Suprapubic skin (tissue), 4 donors: ENCODE data around the gene EXPH5.

ENCODE experiments used
- EP300 ChIP-seq: sonication (generic); formaldehyde crosslinking; IDR thresholded peaks from one replicate; pipeline ENCODE4 v1.6.1; 2017; ENCODE audit warnings: antibody characterized with exemption
- POLR2A ChIP-seq, 2 donors: fragments of 450-650 bp; IDR thresholded peaks; one replicate each; pipeline ENCODE4 v1.6.1; 2017; ENCODE audit warnings: antibody characterized with exemption in 2 of 2, mild to moderate bottlenecking in 2 of 2, moderate library complexity in 2 of 2
- POLR2AphosphoS5 ChIP-seq, 3 donors: sonication (generic); formaldehyde crosslinking; IDR thresholded peaks; one replicate each; pipeline ENCODE4 v1.6.1; 2017; ENCODE audit warnings: antibody characterized with exemption in 3 of 3
- TF ChIP-seq, protein P1 (sequence below), 2 donors: fragments of 200-600 bp in 1 of 2; fragments of 450-650 bp in 1 of 2; sonication (generic) in 1 of 2; IDR thresholded peaks; one replicate each; pipeline ENCODE4 v1.5.1; 2016 to 2019; ENCODE audit warnings: antibody characterized with exemption in 2 of 2, mild to moderate bottlenecking in 1 of 2, moderate library complexity in 1 of 2

DNA sequence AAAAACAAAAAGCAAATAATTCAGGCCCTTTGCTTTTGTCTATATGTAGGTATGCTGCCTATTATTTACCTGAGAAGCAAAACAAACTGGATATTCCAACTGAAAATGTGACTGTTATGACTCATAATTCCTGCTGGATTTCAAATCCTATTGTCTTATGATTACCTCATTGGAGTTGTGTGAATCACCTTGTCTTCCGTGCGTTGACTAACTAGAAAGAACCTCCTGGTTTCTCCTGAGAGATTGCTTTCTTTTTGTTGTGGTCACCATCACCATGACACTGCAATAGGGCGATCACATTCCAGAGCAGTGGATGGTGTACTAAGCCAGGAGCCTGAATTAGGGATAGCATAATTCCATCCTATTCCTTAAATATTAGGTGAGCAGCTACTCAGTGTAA, 23.0 kb upstream of the EXPH5 start:
- TF ChIP-seq, protein P1, sequence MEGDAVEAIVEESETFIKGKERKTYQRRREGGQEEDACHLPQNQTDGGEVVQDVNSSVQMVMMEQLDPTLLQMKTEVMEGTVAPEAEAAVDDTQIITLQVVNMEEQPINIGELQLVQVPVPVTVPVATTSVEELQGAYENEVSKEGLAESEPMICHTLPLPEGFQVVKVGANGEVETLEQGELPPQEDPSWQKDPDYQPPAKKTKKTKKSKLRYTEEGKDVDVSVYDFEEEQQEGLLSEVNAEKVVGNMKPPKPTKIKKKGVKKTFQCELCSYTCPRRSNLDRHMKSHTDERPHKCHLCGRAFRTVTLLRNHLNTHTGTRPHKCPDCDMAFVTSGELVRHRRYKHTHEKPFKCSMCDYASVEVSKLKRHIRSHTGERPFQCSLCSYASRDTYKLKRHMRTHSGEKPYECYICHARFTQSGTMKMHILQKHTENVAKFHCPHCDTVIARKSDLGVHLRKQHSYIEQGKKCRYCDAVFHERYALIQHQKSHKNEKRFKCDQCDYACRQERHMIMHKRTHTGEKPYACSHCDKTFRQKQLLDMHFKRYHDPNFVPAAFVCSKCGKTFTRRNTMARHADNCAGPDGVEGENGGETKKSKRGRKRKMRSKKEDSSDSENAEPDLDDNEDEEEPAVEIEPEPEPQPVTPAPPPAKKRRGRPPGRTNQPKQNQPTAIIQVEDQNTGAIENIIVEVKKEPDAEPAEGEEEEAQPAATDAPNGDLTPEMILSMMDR (IDR thresholded peaks at IDR 0.05): no peak
- TF ChIP-seq POLR2A (IDR thresholded peaks at IDR 0.05) (no peak), EP300 (no peak), POLR2AphosphoS5 (IDR thresholded peaks at IDR 0.05) (no peak)
